SH-SY5Y (cell line): Measurements from ENCODE around the gene TMEM39B.

Experiments
- GATA2 ChIP-seq: IDR thresholded peaks from 2 replicates; pipeline ENCODE4 v1.6.1; 2011; ENCODE audit warnings: mild to moderate bottlenecking, low read depth, low read length
- GATA3 ChIP-seq: IDR thresholded peaks from 2 replicates; pipeline ENCODE4 v1.6.1; 2011; ENCODE audit warnings: low read depth, mild to moderate bottlenecking, low read length, moderate library complexity

DNA sequence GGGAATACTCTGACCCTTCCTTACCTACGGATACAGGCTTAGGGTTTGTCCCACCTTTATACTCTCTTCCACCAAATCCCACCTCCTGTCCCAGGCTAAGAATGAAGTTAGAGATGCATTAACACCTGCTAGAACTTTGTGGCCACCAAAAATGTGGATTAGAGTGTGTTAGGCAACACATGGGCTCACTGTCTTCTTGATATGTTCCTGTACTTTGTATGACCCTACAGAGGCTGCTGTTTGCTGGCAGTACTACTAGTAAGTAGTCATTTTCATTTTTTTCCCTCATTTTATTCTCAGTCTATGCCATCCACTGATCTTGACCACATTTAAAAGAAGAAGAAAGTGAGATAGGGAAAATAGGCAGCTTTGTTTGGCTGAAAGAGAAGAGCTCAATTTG, 21.0 kb upstream of the TMEM39B start:
- TF ChIP-seq GATA3 = no peak
- no peak for TF ChIP-seq GATA2
